ENCODE measurements around the gene NAXE.
A peak's percentile ranks its signal among the peaks of the same experiment; 100 is the strongest.
"Not testable (repeated sequence)": the region's sequence is repeated elsewhere in the genome, so short reads cannot be mapped to it uniquely, and the experiment has no call there.

The NAXE gene

GRCh38 chr1:156610072-156610471 is 18.5 kb downstream of the NAXE start:
- H3K4me3 ChIP-seq (ENCODE audit: low read length); DNase-seq (ENCODE audit: low read depth, low spot score): not testable (repeated sequence)

GRCh38 chr1:156612666-156613065 is 21.1 kb downstream of the NAXE start:
- no peak overlapping the region for H3K4me3 ChIP-seq (ENCODE audit: low read length)
- DNase-seq (ENCODE audit: low read depth, low spot score), result no peak

GRCh38 chr1:156615946-156616345 is 24.4 kb downstream of the NAXE start:
- H3K4me3 ChIP-seq (ENCODE audit: low read length), result no peak overlapping the region
- DNase-seq (ENCODE audit: low read depth, low spot score), result no peak

- no peak for DNase-seq (ENCODE audit: low read depth, low spot score)
- H3K4me3 ChIP-seq (ENCODE audit: low read length), result no peak overlapping the region
Measured at GRCh38 chr1:156616463-156616862, 24.9 kb downstream of the NAXE start.

GRCh38 chr1:156618853-156619581 is 27.4 kb downstream of the NAXE start, which contains the start of gene HAPLN2:
Gene HAPLN2 (plus strand): TSS chr1:156619415. CDS start chr1:156623491, 4,076 bp downstream.
- H3K4me3 ChIP-seq (ENCODE audit: low read length), result no peak within 1 kb of the TSS
- no peak for DNase-seq (ENCODE audit: low read depth, low spot score)

GRCh38 chr1:156619582-156619955 is 28.0 kb downstream of the NAXE start:
- no peak overlapping the region for H3K4me3 ChIP-seq (ENCODE audit: low read length)

GRCh38 chr1:156622581-156623297 is 31.2 kb downstream of the NAXE start:
- no peak overlapping the region for H3K4me3 ChIP-seq (ENCODE audit: low read length)
- DNase-seq (ENCODE audit: low read depth, low spot score), result no peak

More at GRCh38 chr1:156619582-156619955, 28.0 kb downstream of the NAXE start:
- DNase-seq (ENCODE audit: low read depth, low spot score), result no peak

GRCh38 chr1:156623946-156624813 is 32.6 kb downstream of the NAXE start:
- no peak for DNase-seq (ENCODE audit: low read depth, low spot score)
- H3K4me3 ChIP-seq (ENCODE audit: low read length), result peak overlapping the region; percentile 33

- no peak for DNase-seq (ENCODE audit: low read depth, low spot score)
- peak overlapping the region; percentile 33; the same call in 1 of the 2 replicates for H3K4me3 ChIP-seq (ENCODE audit: low read length)
Measured at GRCh38 chr1:156624814-156625435, 33.3 kb downstream of the NAXE start.

- H3K4me3 ChIP-seq (ENCODE audit: low read length), result no peak overlapping the region
Measured at GRCh38 chr1:156625436-156626078, 34.0 kb downstream of the NAXE start.

GRCh38 chr1:156626079-156626438 is 34.5 kb downstream of the NAXE start:
- no peak for DNase-seq (ENCODE audit: low read depth, low spot score)
- H3K4me3 ChIP-seq (ENCODE audit: low read length), result no peak overlapping the region

More at GRCh38 chr1:156625436-156626078, 34.0 kb downstream of the NAXE start:
- DNase-seq (ENCODE audit: low read depth, low spot score), result peak; percentile 39

GRCh38 chr1:156627313-156627880 is 35.8 kb downstream of the NAXE start:
- no peak overlapping the region for H3K4me3 ChIP-seq (ENCODE audit: low read length)
- DNase-seq (ENCODE audit: low read depth, low spot score), result no peak

GRCh38 chr1:156629823-156630449 is 38.4 kb downstream of the NAXE start:
- DNase-seq (ENCODE audit: low read depth, low spot score), result no peak
- H3K4me3 ChIP-seq (ENCODE audit: low read length), result no peak overlapping the region

- not testable (repeated sequence) for H3K4me3 ChIP-seq (ENCODE audit: low read length); DNase-seq (ENCODE audit: low read depth, low spot score)
Measured at GRCh38 chr1:156631152-156631551, 39.6 kb downstream of the NAXE start.

GRCh38 chr1:156632355-156632754 is 40.8 kb downstream of the NAXE start:
- DNase-seq (ENCODE audit: low read depth, low spot score), result no peak

GRCh38 chr1:156638189-156638985 is 46.8 kb downstream of the NAXE start:
- no peak overlapping the region for H3K4me3 ChIP-seq (ENCODE audit: low read length)
- DNase-seq (ENCODE audit: low read depth, low spot score), result no peak

More at GRCh38 chr1:156632355-156632754, 40.8 kb downstream of the NAXE start:
- H3K4me3 ChIP-seq (ENCODE audit: low read length), result no peak overlapping the region

- no peak overlapping the region for H3K4me3 ChIP-seq (ENCODE audit: low read length)
- no peak for DNase-seq (ENCODE audit: low read depth, low spot score)
Measured at GRCh38 chr1:156639601-156640101, 48.1 kb downstream of the NAXE start.

Measured in Jurkat, Clone E6-1 (cell line).